ENCODE measurements around the gene CCNB1.

CCNB1 gene

DNA sequence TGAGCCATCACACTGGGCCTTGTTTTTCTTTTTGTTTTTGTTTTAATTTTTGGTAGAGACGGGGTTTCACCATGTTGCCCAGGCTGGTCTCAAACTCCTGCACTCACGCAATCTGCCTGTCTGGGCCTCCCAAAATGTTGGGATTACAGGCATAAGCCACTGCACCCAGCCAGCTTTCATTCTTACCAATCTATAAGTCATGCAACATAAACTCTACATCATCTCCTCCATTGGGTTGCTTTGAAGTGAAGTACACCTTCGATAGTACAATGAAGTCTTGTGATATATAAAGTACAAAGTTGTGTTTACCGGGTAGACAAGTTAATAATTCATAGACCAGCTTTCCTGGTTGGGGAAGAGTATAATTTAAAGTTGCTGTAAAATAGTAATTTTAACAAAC is 58.9 kb downstream of the CCNB1 start:
- DNase-seq (ENCODE audit: low read depth, low spot score), result no peak
- H3K4me3 ChIP-seq (ENCODE audit: low read length), result no peak overlapping the region

All from Jurkat, Clone E6-1 (cell line).